Endothelial cell (in vitro differentiated cells): ENCODE data around the gene ATP4A. TPM values are rescaled to one million over a fixed set of nuclear protein-coding genes. Genes with fewer than 3 reads are reported as not detected.
"Not testable (repeated sequence)": the region's sequence is repeated elsewhere in the genome, so short reads cannot be mapped to it uniquely, and the experiment has no call there.

Experiments used
- DNase-seq: peaks from one replicate; pipeline ENCODE4 v3.0.0; 2021; ENCODE audit warnings: low spot score
- H3K27ac Mint-ChIP-seq: one replicate; pipeline ENCODE4 v1.8.0; 2021; ENCODE audit warnings: mixed read lengths, inconsistent platforms; ENCODE audit not compliant: unreplicated experiment
- H3K27me3 Mint-ChIP-seq: one replicate; pipeline ENCODE4 v1.8.0; 2021; ENCODE audit warnings: mild to moderate bottlenecking, moderate library complexity, mixed read lengths, inconsistent platforms; ENCODE audit not compliant: unreplicated experiment
- H3K36me3 Mint-ChIP-seq: one replicate; pipeline ENCODE4 v1.8.0; 2021; ENCODE audit warnings: mild to moderate bottlenecking, low read depth, mixed read lengths, inconsistent platforms; ENCODE audit not compliant: unreplicated experiment
- H3K4me1 Mint-ChIP-seq: one replicate; pipeline ENCODE4 v1.8.0; 2021; ENCODE audit warnings: mild to moderate bottlenecking, mixed read lengths, inconsistent platforms; ENCODE audit not compliant: unreplicated experiment
- H3K4me3 Mint-ChIP-seq: one replicate; pipeline ENCODE4 v1.8.0; 2021; ENCODE audit warnings: mild to moderate bottlenecking, mixed read lengths, inconsistent platforms; ENCODE audit not compliant: unreplicated experiment
- H3K9me3 Mint-ChIP-seq: one replicate; pipeline ENCODE4 v1.8.0; 2021; ENCODE audit warnings: mixed read lengths, inconsistent platforms; ENCODE audit not compliant: unreplicated experiment
- CTCF ChIP-seq: fragments of 200-600 bp; sonication (generic); IDR thresholded peaks from one replicate; pipeline ENCODE4 v1.5.0; 2021; ENCODE audit warnings: antibody characterized with exemption; ENCODE audit not compliant: unreplicated experiment
- total RNA-seq: library from RNA; stranded (reverse); fragmentation: NEBNext Ultra II Directional; extraction: Animal tissue kit (Norgen Biotek cat#: 25700); gene quantifications from one replicate; pipeline ENCODE4 v1.2.1, GENCODE V29; 2021; ENCODE audit not compliant: unreplicated experiment

ATP4A gene
- total RNA-seq, 1 donor from 2014 or later: not detected

GRCh38 chr19:35607661-35608060 lies 44.2 kb upstream of the ATP4A start:
- TF ChIP-seq CTCF: no peak
- H3K36me3 Mint-ChIP-seq: peaks cover 4% of the 10 kb centered on the region
- no peak overlapping the region for H3K27ac Mint-ChIP-seq
- no peaks in the 10 kb centered on the region for H3K4me1 Mint-ChIP-seq
- no peak overlapping the region for H3K4me3 Mint-ChIP-seq
- peaks cover 4% of the 10 kb centered on the region for H3K27me3 Mint-ChIP-seq
- DNase-seq: no peak
- no peaks in the 10 kb centered on the region for H3K9me3 Mint-ChIP-seq

- H3K27ac Mint-ChIP-seq, H3K9me3 Mint-ChIP-seq, H3K27me3 Mint-ChIP-seq, H3K36me3 Mint-ChIP-seq, DNase-seq, H3K4me1 Mint-ChIP-seq, H3K4me3 Mint-ChIP-seq: not testable (repeated sequence)
Measured at GRCh38 chr19:35607170-35607569, 43.7 kb upstream of the ATP4A start.

GRCh38 chr19:35604436-35604835 lies 41.0 kb upstream of the ATP4A start:
- H3K9me3 Mint-ChIP-seq, H3K36me3 Mint-ChIP-seq, DNase-seq, H3K4me3 Mint-ChIP-seq, H3K27ac Mint-ChIP-seq, H3K27me3 Mint-ChIP-seq, H3K4me1 Mint-ChIP-seq: not testable (repeated sequence)

- Mint-ChIP-seq H3K4me1 (no peaks in the 10 kb centered on the region), H3K27ac (no peak overlapping the region), H3K36me3 (no peaks in the 10 kb centered on the region), H3K27me3 (peaks cover 2% of the 10 kb centered on the region), H3K4me3 (no peak overlapping the region), H3K9me3 (no peaks in the 10 kb centered on the region)
- no peak for TF ChIP-seq CTCF
- no peak for DNase-seq
Measured at GRCh38 chr19:35601971-35602370, 38.5 kb upstream of the ATP4A start.

GRCh38 chr19:35596366-35596999 lies 33.0 kb upstream of the ATP4A start:
- no peak for DNase-seq
- TF ChIP-seq CTCF: no peak
- no peaks in the 10 kb centered on the region for H3K27me3 Mint-ChIP-seq
- no peak overlapping the region for H3K4me3 Mint-ChIP-seq
- H3K36me3 Mint-ChIP-seq: no peaks in the 10 kb centered on the region
- H3K27ac Mint-ChIP-seq: no peak overlapping the region
- no peaks in the 10 kb centered on the region for H3K4me1 Mint-ChIP-seq
- H3K9me3 Mint-ChIP-seq: no peaks in the 10 kb centered on the region

- TF ChIP-seq CTCF: no peak
- H3K27me3 Mint-ChIP-seq: no peaks in the 10 kb centered on the region
- H3K27ac Mint-ChIP-seq: no peak overlapping the region
- no peaks in the 10 kb centered on the region for H3K9me3 Mint-ChIP-seq
- no peaks in the 10 kb centered on the region for H3K36me3 Mint-ChIP-seq
- H3K4me3 Mint-ChIP-seq: no peak overlapping the region
- no peaks in the 10 kb centered on the region for H3K4me1 Mint-ChIP-seq
- DNase-seq: no peak
Measured at GRCh38 chr19:35595928-35596327, 32.5 kb upstream of the ATP4A start.

GRCh38 chr19:35595026-35595425 lies 31.6 kb upstream of the ATP4A start:
- H3K36me3 Mint-ChIP-seq, H3K27ac Mint-ChIP-seq, DNase-seq, H3K4me3 Mint-ChIP-seq, H3K27me3 Mint-ChIP-seq, H3K9me3 Mint-ChIP-seq, H3K4me1 Mint-ChIP-seq: not testable (repeated sequence)
